ENCODE results near the gene SIX6.

DNA sequence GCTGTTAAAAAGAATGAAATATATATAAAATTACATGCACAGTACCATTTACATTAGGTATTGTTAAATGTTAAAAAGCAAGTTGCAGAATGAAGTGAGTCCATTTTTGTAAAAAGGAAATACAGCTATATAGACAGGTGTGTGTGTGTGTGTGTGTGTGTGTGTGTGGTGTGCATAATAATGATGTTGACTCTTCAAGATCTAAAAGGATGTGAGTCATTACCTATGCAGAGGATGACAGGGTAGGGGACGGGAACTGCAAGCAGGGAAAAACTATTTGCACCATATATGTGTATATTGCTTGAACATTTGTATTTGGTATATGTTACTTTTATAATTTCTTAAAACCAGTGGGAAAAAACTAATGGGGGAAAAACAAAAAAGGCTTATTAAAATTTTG is 26.2 kb upstream of the SIX6 start:
- TF ChIP-seq POLR2A (IDR thresholded peaks at IDR 0.05; ENCODE audit: low read depth, low read length), result no peak
- TF ChIP-seq TAF1 (IDR thresholded peaks at IDR 0.05; ENCODE audit: low read depth, low read length), result no peak
- no peak for TF ChIP-seq POU2F2 (IDR thresholded peaks at IDR 0.05; ENCODE audit: low read depth, low read length)
- TF ChIP-seq POLR2AphosphoS5 (IDR thresholded peaks at IDR 0.05; ENCODE audit: low read depth, low read length), result no peak
- TF ChIP-seq SPI1 (IDR thresholded peaks at IDR 0.05; ENCODE audit: low read depth, low read length), result no peak
- TF ChIP-seq PAX5 (IDR thresholded peaks at IDR 0.05; ENCODE audit: insufficient read depth, low read length, severe bottlenecking), result no peak

All from GM12891 (cell line).